Effector memory CD8-positive, alpha-beta T cell (primary cell): ENCODE results near the gene ZNF526.

ENCODE experiments used
- ATAC-seq: fragments of 150-1000 bp; cut with Tn5 transposase; replicated peaks from 2 replicates; pipeline ENCODE4 v1.10.0; 2021; ENCODE audit warnings: mild to moderate bottlenecking, moderate library complexity
- DNase-seq, 3 experiments: peaks; one replicate each; pipeline ENCODE4 v3.0.0; 2021
- H3K27ac Mint-ChIP-seq, 2 donors: one replicate each; pipeline ENCODE4 v1.8.0; 2022; ENCODE audit warnings: mild to moderate bottlenecking in 2 of 2, mixed read lengths in 2 of 2, moderate library complexity in 2 of 2
- H3K27me3 Mint-ChIP-seq, 2 donors: one replicate each; pipeline ENCODE4 v1.8.0; 2022; ENCODE audit warnings: mixed read lengths in 2 of 2
- H3K36me3 Mint-ChIP-seq: one replicate; pipeline ENCODE4 v1.8.0; 2022; ENCODE audit warnings: mild to moderate bottlenecking, moderate library complexity, mixed read lengths; ENCODE audit not compliant: insufficient read depth
- H3K4me1 Mint-ChIP-seq, 2 donors: one replicate each; pipeline ENCODE4 v1.8.0; 2022; ENCODE audit warnings: low read depth in 2 of 2, mixed read lengths in 2 of 2
- H3K4me3 Mint-ChIP-seq, 2 donors: one replicate each; pipeline ENCODE4 v1.8.0; 2022; ENCODE audit warnings: mild to moderate bottlenecking in 2 of 2, mixed read lengths in 2 of 2, moderate library complexity in 2 of 2
- H3K9me3 Mint-ChIP-seq, 2 donors: one replicate each; pipeline ENCODE4 v1.8.0; 2022; ENCODE audit warnings: mixed read lengths in 2 of 2

The ZNF526 gene

GRCh38 chr19:42220751-42221097 lies 612 bp downstream of the ZNF526 start:
- H3K9me3 Mint-ChIP-seq: no peaks in the 10 kb centered on the region
- H3K27me3 Mint-ChIP-seq: no peaks in the 10 kb centered on the region
- H3K36me3 Mint-ChIP-seq: peaks cover 42% of the 10 kb centered on the region
- DNase-seq: no peak
- H3K4me1 Mint-ChIP-seq: peaks cover 41 to 44% of the 10 kb centered on the region in 2 donors
- no peak for ATAC-seq
- peak overlapping the region; percentile 92 to 94 for H3K4me3 Mint-ChIP-seq
- H3K27ac Mint-ChIP-seq: peak overlapping the region; percentile 92 to 93

- Mint-ChIP-seq H3K4me3 (no peak overlapping the region), H3K4me1 (peaks cover 31 to 33% of the 10 kb centered on the region in 2 donors), H3K36me3 (peaks cover 40% of the 10 kb centered on the region), H3K9me3 (no peaks in the 10 kb centered on the region), H3K27ac (no peak overlapping the region), H3K27me3 (no peaks in the 10 kb centered on the region)
- DNase-seq (no peak), ATAC-seq (no peak)
Observed at GRCh38 chr19:42224940-42225717, 5.0 kb downstream of the ZNF526 start.

- H3K36me3 Mint-ChIP-seq: peaks cover 43% of the 10 kb centered on the region
- H3K27ac Mint-ChIP-seq: no peak overlapping the region
- H3K9me3 Mint-ChIP-seq: no peaks in the 10 kb centered on the region
- H3K4me1 Mint-ChIP-seq: peaks cover 27 to 31% of the 10 kb centered on the region in 2 donors
- DNase-seq (no peak), ATAC-seq (no peak)
- no peak overlapping the region for H3K4me3 Mint-ChIP-seq
- H3K27me3 Mint-ChIP-seq: no peaks in the 10 kb centered on the region
Observed at GRCh38 chr19:42225718-42226292, 5.7 kb downstream of the ZNF526 start.

GRCh38 chr19:42226886-42227285 lies 6.8 kb downstream of the ZNF526 start:
- Mint-ChIP-seq H3K36me3 (peaks cover 52% of the 10 kb centered on the region), H3K4me1 (peaks cover 24 to 31% of the 10 kb centered on the region in 2 donors), H3K27ac (peak overlapping the region; percentile 26 to 67), H3K27me3 (no peaks in the 10 kb centered on the region), H3K4me3 (no peak overlapping the region), H3K9me3 (no peaks in the 10 kb centered on the region)
- ATAC-seq: no peak
- no peak for DNase-seq

GRCh38 chr19:42228641-42229040 lies 8.5 kb downstream of the ZNF526 start:
- no peak overlapping the region for H3K4me3 Mint-ChIP-seq
- peaks cover 43% of the 10 kb centered on the region for H3K36me3 Mint-ChIP-seq
- H3K27ac Mint-ChIP-seq: no peak overlapping the region

GRCh38 chr19:42229301-42229854 lies 9.3 kb downstream of the ZNF526 start:
- Mint-ChIP-seq H3K27me3 (no peaks in the 10 kb centered on the region), H3K4me1 (peaks cover 18 to 28% of the 10 kb centered on the region in 2 donors), H3K36me3 (peaks cover 46% of the 10 kb centered on the region), H3K4me3 (no peak overlapping the region), H3K9me3 (no peaks in the 10 kb centered on the region), H3K27ac (peak overlapping the region; percentile 53 to 80)
- no peak for ATAC-seq
- DNase-seq: no peak

More at GRCh38 chr19:42228641-42229040, 8.5 kb downstream of the ZNF526 start:
- no peaks in the 10 kb centered on the region for H3K27me3 Mint-ChIP-seq
- no peak for DNase-seq
- H3K9me3 Mint-ChIP-seq: no peaks in the 10 kb centered on the region
- peaks cover 18 to 24% of the 10 kb centered on the region in 2 donors for H3K4me1 Mint-ChIP-seq
- ATAC-seq: no peak

DNA sequence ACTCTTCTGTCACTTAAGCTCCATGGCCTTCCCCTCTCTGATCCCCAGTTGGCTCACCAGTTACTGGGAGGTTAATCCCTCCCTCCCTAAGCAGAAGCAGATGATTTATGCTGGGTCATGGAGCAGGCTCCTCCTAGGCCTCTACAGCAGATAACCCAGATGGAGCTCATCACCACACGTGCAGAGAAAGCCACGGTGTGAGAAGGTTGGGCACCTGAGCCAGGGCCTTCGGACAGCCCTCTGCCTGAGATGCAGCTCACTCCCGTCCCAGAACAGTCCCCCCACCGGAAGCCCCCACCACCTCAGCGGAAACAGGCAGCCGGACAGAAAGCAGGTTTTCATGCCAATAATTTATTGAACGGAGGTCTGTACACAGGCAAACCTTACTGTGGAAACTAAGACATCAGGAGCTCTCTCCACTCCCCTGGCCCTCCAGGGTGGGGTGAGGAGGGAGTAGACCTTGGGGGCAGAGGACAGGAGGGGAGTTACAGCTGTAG lies 9.8 kb downstream of the ZNF526 start:
- Mint-ChIP-seq H3K4me1 (peaks cover 16 to 28% of the 10 kb centered on the region in 2 donors), H3K4me3 (no peak overlapping the region), H3K9me3 (no peaks in the 10 kb centered on the region), H3K27me3 (no peaks in the 10 kb centered on the region), H3K27ac (peak overlapping the region; percentile 53 to 80), H3K36me3 (peaks cover 46% of the 10 kb centered on the region)
- ATAC-seq (no peak), DNase-seq (no peak)

GRCh38 chr19:42230571-42230970 lies 10.5 kb downstream of the ZNF526 start:
- ATAC-seq (no peak), DNase-seq (no peak)
- H3K4me3 Mint-ChIP-seq: no peak overlapping the region
- no peaks in the 10 kb centered on the region for H3K9me3 Mint-ChIP-seq
- H3K27ac Mint-ChIP-seq: peak overlapping the region in 1 of 2 donors; percentile 80
- no peaks in the 10 kb centered on the region for H3K27me3 Mint-ChIP-seq
- H3K36me3 Mint-ChIP-seq: peaks cover 47% of the 10 kb centered on the region
- H3K4me1 Mint-ChIP-seq: peaks cover 15 to 32% of the 10 kb centered on the region in 2 donors

- peaks cover 47% of the 10 kb centered on the region for H3K36me3 Mint-ChIP-seq
- no peak overlapping the region for H3K4me3 Mint-ChIP-seq
- H3K27ac Mint-ChIP-seq: peak overlapping the region in 1 of 2 donors; percentile 49
- H3K27me3 Mint-ChIP-seq: no peaks in the 10 kb centered on the region
- DNase-seq (no peak), ATAC-seq (no peak)
- no peaks in the 10 kb centered on the region for H3K9me3 Mint-ChIP-seq
- H3K4me1 Mint-ChIP-seq: peaks cover 16 to 28% of the 10 kb centered on the region in 2 donors
Observed at GRCh38 chr19:42232435-42232834, 12.3 kb downstream of the ZNF526 start.

DNA sequence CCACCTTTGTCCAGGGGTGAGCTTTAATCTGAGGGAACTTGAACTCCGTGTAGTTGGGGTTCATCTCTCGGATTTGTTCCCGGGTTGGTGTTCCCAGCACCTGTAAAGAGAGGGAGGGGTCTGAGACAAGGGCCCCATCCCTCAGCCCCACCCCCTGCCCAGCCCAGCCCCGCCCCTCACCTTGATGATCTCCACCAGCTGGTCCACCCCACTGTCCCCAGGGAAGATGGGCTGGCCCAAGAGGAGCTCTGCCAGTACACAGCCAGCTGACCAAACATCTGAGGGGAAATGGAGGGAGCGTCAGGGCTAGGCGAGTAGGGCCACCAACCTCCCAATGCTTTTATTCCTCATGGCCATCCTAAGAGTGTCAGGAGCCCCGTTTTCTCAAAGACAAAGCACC lies 13.0 kb downstream of the ZNF526 start:
- Mint-ChIP-seq H3K4me1 (peaks cover 16 to 24% of the 10 kb centered on the region in 2 donors), H3K9me3 (no peaks in the 10 kb centered on the region), H3K27ac (peak overlapping the region in 1 of 2 donors; percentile 27), H3K4me3 (no peak overlapping the region), H3K36me3 (peaks cover 47% of the 10 kb centered on the region), H3K27me3 (no peaks in the 10 kb centered on the region)
- ATAC-seq (no peak), DNase-seq (no peak)

- DNase-seq (no peak), ATAC-seq (no peak)
- peak overlapping the region in 1 of 2 donors; percentile 27 for H3K27ac Mint-ChIP-seq
- no peak overlapping the region for H3K4me3 Mint-ChIP-seq
- H3K4me1 Mint-ChIP-seq: peaks cover 16 to 23% of the 10 kb centered on the region in 2 donors
- H3K36me3 Mint-ChIP-seq: peaks cover 50% of the 10 kb centered on the region
- H3K9me3 Mint-ChIP-seq: no peaks in the 10 kb centered on the region
- no peaks in the 10 kb centered on the region for H3K27me3 Mint-ChIP-seq
Observed at GRCh38 chr19:42233678-42234292, 13.7 kb downstream of the ZNF526 start.

DNA sequence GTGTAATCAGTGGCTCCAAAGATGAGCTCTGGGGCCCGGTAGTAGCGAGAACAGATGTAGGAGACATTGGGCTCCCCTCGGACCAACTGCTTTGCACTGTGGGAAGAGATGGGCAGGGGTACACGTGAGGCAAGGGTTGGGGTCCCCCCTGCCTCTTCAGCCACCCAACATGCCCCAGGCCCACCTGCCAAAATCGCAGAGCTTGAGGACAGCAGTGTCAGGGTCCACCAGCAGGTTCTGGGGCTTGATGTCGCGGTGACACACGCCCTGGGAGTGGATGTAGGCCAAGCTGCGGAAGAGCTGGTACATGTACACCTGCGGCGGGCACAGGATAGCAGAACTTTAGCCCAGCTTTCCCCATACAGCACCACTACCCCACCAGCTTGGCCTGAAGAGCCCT lies 14.3 kb downstream of the ZNF526 start:
- peaks cover 53% of the 10 kb centered on the region for H3K36me3 Mint-ChIP-seq
- DNase-seq (no peak), ATAC-seq (no peak)
- no peak overlapping the region for H3K4me3 Mint-ChIP-seq
- H3K4me1 Mint-ChIP-seq: peaks cover 20 to 24% of the 10 kb centered on the region in 2 donors
- H3K9me3 Mint-ChIP-seq: no peaks in the 10 kb centered on the region
- H3K27ac Mint-ChIP-seq: peak overlapping the region in 1 of 2 donors; percentile 27
- H3K27me3 Mint-ChIP-seq: no peaks in the 10 kb centered on the region

DNA sequence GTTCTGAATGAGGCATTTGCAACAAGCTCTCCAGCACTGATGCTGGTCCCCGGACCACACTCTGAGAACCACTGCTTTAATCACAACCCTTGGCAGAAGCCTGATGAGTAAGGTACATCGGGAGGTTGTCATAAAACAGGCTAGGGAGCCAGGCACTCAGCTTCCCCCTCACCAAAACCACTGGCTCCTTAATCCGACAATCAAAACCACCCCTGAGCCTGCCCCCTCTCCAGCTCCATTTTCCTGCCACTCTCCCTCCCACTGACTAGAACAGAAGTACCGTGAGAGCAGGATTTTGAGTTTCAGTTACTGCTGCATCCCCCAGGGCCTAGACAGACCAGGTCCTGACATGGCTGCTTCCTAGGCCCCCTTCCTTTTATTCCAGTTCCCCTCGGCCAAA lies 15.1 kb downstream of the ZNF526 start:
- Mint-ChIP-seq H3K27me3 (no peaks in the 10 kb centered on the region), H3K4me3 (no peak overlapping the region), H3K27ac (peak overlapping the region in 1 of 2 donors; percentile 1), H3K4me1 (peaks cover 20 to 29% of the 10 kb centered on the region in 2 donors), H3K36me3 (peaks cover 50% of the 10 kb centered on the region), H3K9me3 (no peaks in the 10 kb centered on the region)
- ATAC-seq (no peak), DNase-seq (no peak)
